ENCODE results near the gene ZBTB34.
A peak's percentile ranks its signal among the peaks of the same experiment; 100 is the strongest.

Gene ZBTB34

DNA sequence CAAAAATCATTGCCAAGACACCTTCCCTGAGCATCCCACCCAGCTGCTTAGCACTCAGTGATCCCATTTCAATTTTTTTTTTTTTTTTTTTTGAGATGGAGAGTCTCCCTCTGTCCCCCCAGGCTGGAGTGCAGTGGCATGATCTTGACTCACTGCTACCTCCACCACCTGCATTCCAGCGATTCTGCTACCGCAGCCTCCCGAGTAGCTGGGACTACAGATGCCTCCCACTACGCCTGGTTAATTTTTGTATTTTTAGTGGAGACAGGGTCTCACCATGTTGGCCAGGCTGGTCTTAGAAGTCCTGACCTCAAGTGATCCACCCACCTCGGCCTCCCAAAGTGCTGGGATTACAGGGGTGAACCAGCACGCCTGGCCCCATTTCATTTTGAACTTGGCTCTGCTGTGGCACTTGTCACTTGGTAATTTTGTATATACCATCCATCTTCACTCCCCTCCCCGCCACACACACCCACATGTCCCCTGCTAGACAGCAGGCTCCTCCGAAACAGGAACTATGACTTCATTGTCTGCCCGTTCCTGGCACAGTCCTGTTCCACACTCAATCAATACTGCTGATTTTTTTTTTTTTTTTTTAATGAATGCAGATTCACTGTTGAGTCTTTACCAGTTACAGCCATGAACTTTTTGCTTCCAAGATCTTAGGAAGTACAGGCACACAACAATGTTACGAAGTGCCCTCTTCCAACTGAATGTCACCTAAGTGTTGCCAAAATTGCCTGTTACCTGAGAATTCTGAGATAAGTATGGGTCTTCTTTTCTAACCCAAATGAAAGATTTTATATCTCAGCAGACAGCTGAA, 17.3 kb upstream of the ZBTB34 start:
- DNase-seq (ENCODE audit: low spot score): no peak

DNA sequence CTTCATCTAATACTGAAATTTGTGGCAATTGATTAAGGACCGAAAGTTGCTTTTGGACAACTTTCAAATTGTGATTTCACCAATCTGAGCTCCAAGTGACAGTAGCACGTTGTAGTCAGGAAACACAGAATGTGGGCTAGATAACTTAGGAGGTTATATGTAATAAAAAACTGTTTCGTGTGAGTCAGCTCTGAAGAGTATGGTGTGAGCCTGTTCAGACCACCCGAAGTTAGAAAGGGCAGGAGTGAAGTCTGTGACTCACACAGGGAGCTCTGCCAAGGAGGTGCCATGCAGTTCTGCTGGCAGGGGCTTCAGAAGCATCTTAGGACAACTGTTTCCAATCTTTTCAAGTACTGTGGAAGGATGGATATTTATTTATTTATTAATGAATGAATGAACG, 16.4 kb upstream of the ZBTB34 start:
- DNase-seq (ENCODE audit: low spot score): no peak

DNA sequence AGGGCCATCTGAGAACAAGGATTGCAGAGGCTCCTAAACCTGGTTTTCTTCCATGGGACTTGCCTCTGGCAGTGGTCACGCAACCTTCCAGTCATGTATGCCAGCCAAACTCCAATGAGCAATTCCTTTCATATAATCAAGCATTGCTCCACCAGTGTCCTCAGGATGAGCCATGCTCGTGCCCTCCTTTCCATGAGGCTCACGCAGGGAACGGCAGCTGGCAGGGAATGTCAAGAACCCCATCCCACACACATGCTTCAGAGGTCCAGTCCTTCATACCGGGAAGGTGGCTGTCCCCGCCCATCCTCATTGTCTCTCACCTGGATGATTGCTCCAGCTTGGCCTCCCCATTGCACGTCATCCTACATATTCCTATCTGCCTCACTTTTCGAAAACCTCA, 13.4 kb upstream of the ZBTB34 start:
- no peak for DNase-seq (ENCODE audit: low spot score)

DNA sequence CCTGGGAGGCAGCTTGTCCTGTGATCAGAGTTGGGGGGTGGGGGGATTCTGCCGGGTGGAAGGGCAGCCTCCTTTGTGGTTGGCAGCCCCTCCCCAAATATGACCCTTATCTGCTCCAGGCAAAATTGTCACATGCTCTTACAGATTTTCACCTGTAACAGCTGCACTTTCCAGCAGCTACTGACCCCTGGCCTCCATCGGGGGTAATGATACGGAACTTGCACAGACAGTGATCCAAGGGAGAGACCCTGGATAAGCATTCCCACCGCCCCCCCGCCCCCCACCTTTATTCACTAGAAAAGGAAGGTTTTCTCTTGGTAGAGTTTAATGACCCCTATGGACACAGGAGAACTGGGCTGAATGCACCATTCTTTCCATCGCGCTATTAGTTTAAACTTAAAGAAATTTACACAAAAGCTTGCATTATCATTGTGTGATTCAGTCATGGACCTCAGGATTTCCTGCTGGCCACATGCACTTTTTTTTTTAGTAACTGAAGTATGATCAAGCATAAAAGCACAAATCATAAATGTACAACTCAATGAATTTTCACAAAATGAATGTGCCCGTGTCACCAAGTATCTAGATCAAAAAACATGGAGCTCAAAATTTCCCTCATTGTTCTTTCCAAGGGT, 10.7 kb upstream of the ZBTB34 start:
- DNase-seq (ENCODE audit: low spot score): no peak

DNA sequence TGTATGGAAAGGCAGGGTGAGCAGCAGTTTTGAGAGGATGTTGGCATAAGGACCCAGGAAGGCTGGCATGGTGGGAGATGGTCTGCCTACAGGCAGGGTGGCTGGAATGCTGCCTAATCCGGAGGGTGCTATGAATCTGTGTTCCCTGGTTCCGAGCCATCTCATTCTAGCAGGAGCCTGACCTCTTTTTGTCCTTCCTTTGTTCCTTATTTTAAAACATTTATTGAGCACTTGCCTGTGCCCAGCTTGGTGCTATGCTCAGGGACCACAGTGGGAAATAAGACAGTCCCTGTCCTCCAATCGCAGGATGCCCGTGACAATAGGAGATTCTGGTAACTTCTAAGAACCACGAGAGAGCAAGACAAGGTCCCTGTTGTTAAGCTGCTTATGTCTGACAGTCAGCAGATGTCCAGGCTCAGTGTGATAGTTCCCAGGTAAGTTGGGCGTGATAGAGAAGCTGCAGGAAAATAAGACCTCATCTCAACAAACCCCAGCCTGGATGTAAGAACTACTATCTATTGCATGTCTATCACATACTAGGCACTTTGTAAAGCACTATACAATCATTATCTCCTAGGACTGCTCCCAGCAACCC, 9.1 kb upstream of the ZBTB34 start:
- DNase-seq (ENCODE audit: low spot score): no peak

DNA sequence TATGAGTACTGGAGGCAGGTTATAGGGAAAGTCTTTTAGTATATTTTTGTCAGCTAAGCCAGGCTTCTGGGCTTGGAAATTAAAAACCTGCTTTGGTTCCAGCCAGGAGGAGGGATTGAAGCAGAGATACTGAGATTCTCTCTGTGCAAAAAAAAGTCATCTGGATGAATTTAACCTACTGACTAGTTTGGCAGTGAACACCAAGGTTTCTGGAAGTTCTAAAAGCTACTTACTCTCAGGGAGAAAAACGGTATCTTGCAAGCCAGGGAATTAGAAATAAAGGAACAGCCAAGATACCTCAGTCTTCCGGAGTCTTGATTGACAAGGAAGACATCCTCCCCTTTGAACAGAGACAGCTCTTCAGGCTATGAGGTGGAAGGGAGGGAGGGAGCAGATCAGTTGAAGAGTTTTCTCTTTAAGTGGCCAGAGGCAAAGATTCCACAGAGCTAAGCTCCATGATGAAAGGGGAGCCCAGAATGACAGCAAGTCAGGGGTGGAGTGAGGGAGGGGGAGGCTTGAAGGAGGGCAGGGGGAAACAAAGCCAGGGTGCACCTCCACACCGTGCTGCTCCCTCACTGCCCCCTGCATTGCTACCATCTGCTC, 8.3 kb upstream of the ZBTB34 start:
- DNase-seq (ENCODE audit: low spot score): no peak

DNA sequence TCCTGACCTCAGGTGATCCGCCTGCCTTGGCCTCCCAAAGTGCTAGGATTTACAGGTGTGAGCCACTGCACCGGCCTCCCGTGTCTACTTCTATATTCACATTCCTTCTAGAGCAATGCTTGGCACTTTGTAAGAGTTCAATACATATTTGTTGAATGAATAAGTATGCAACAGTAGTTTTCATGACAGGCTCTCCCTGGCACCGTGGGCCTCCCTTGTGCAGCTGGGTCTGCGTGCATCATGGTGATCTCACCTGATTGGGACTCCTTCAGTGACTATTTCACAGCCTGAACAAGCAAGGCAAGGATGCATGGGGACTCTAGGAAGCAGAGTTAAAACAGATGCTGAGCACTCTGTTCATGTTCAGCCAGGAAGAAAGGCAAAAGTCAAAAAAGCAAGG, 6.8 kb upstream of the ZBTB34 start:
- DNase-seq (ENCODE audit: low spot score): no peak

DNA sequence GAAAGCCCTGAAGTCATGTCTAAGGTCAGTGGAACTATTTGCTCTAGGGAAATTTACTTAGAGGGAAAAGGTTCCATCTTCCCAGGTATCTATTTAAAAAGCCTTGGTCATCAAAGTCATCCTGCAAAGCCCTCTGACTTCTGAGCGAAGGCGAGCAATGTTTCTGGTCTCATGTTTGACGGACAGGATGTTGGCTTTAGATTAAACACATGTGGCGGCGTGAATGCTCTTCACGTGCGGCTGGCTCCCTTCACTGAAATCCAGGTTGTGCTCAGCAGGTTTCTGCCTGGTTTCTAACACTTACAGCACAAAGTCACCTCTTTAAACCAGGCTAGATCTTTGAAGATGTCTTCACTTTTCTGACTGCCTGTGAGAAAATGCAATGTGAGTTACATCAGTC, 5.7 kb upstream of the ZBTB34 start:
- no peak for DNase-seq (ENCODE audit: low spot score)

DNA sequence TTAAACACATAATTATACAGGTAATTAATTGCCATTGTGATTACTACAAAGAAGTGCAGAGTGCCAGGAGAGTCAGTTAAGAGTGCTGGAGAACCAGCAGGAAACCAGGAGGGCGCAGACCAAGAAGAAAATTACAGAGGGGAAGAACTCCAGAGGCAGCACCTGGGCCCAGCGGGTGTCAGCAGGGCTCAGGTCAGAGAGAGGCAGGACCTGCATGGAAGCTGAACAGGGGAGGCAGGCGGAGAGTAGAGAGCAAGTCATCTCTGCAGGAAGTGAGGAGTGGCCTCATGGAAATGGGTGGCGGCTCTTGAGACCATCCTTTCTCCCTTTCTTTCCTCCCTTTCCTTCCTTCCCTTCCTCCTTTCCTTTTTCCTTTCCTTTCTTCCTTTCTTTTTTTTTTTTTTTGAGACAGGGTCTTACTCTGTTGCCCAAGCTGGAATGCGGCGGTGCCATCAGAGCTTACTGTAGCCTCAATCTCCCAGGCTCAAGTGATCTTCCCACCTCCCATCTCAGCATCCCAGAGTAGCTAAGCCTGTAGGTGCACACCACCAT, 4.0 kb upstream of the ZBTB34 start:
- no peak for DNase-seq (ENCODE audit: low spot score)

DNA sequence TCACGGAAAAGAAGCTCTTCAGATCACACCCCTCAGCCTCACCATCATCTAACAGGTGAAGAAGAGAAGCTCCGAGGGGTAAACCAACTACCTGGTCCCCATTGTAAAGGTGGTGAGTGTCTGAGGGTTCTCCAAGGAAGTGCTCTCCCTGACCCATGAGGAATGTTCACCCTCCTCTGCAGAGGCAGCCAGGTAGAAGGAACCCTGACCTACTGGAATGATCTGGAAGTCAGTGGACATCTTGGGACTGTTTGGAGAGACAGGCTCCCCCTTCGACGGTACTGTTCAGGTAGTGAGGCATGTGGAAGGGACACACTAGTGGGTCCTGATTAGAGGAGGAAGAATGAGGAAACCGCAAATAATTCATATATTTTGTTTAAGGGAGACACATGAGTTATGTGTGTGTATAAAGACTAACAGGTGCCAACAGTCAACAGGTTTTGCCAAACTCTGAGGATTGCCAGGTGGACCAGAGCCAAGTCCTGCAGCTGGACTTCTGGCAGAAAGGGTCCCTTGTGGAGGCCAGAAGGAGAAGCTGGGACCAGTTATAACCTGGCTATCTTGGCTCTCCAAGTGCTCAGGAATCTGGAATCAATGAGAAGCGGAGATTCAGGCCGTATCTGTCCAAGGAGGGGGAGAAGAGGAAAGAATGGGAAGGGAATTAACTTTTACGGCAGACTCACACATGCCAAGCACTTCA, 3.0 kb upstream of the ZBTB34 start:
- no peak for DNase-seq (ENCODE audit: low spot score)

DNA sequence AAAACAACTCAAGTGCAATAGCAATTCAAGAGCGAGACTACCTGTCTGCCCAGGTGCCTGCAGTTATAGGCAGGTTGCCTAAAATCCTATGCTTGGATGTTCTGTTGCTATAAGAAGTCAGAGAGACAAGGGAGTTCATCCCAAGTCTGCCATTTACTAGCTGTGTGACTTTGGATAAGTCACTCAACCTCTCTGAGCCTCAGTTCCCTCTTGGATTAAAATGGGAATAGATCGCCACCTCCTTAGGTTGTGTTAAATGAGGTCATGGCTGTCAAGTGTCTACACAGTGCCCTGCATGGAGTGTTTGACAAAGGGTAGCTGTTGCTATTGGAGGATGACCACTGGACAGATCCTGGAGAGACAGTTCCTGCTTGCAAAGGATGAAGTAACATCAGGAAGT, 1.3 kb upstream of the ZBTB34 start:
- DNase-seq (ENCODE audit: low spot score): no peak

DNA sequence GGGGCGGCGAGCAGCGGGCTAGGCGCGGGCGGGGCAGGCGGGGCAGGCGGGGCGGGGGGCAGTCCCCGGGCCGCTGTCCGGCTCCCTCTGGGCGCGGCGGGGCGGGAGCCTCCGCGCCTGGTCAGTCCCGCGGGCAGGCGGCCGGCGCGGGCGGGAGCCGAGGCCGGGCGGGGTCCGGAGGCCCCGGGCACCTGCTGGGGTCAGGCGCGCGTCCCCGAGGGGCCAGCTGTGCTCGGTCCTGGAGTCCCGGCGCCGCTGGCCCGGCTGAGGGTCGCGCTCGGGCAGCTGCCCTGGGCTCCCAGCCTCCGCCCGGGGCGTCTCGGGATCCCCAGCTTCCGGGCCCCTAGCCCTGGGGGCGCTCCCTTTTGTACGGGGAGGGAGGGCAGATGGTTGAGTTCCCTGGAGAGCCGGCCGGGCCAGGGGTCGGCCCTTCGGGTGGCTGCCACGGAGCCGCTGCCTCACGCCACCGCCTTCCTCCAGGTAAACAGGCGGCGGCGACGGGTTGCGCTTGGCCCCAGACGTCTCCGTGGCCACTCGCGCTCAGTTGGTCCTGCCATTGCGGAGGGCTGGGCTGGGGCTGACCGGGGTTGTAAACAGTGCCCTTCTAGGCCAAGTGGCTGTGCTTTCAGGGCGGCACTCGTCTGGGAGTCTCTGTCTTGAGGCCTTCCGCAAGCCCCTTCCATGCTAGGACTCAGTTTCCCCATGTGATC, 473 bp downstream of the ZBTB34 start:
- peak; percentile 21 for DNase-seq (ENCODE audit: low spot score)

DNA sequence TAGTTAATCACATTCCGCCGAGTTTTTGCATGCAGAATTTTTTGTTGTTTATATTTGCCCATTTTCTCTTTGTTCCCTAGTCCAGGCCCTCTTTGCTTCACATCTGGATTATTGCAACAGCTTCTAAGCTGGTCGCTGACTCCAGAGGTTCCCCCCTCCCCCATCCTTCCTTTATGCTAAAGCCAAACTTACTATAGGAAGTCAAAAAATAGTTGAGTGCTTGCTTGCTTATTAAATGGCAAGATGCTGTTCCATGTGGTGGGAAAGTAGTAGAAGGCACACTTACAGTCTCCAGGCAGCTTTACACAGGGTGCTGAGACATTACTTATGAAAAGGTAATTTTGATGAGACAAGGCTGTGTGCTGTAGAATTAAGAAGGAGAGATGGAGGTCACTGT, 1.3 kb downstream of the ZBTB34 start:
- DNase-seq (ENCODE audit: low spot score): no peak

DNA sequence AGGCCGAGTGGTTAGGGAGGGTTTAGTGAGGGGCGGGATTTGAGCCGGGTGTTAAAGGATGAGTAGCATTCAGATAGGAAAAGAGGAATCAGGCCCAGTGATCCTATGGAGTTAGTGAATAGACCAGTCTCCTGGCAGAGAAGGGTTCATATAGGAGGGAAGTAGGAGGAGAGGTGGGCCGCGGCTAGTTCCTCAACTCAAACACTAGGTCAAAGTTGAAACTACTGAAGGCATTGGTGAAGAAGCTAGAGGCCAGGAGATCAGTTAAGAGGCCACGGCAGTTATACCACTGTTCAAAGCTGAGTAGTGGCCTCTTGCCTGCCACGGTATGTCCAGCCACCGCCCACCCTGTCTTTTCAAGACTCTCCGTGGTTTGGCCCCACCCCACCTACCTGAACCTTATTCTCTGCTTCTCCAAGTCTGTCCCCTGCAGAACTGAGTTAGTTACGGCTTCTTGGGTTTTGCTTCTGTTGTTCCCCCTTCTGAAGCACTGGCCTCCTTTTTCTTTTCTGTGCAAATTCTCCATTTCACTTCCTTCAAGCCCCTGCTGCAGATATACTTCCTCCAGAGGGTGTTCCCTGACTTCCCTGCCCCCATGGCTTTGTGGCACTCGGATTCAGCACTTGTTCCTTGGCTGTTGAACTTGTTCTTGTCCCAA, 1.8 kb downstream of the ZBTB34 start:
- no peak for DNase-seq (ENCODE audit: low spot score)

DNA sequence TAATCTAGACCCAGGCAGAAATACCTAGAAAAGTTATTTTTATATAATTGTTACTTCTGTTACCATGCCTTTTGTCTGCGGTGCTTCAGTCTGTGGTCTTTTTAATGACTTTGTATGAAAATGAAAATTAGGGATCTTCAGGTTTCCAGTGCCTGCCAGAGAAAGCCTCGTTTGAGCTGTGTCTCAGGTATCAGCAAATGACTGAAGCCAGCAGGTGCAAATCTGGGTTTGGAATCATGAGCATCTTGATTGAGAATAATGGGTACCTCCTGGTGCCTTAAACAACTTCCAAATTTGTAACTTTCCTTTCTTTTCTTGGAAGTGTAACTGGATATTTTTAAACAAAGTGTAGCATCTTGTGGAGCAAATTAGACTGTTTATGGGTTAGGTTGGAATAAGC, 4.3 kb downstream of the ZBTB34 start:
- no peak for DNase-seq (ENCODE audit: low spot score)

DNA sequence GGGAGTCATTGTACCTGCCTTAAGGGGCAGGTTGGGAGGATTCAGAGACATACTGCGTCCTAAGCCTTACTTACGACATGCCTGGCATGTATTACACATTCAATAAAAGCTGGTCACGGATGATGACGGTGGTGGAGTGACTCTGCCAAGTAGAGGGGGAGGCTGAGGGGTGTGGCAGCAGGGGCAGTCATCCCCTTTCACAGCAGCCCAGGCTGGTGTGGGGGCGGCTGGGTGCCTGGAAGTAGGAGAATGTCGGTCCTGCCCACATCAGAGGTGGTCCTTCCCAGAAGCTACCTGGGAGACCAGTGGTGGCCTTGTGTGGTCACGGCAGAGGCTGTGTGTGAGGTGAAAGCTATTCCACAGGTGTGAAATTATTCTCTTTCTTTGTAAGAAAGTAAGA, 8.9 kb downstream of the ZBTB34 start:
- no peak for DNase-seq (ENCODE audit: low spot score)

DNA sequence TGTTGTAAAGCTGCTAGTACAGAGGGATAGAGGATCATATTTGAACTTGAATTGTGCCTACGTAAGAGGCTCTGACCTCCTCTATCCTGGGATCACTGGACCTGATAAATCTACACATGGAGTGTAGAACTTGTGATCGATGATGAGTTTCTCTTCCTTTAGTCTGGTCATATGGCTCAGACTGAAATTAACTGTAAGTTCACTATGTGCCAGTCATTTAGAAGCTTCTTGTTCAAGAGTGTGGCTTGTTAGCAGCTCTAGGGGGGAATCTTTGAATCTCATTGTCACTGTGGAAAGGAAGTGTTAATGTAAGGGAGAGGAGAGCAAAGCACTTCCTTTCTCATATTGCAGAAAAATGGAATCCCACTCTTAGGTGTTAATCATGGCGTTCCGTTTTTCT, 12.1 kb downstream of the ZBTB34 start:
- DNase-seq (ENCODE audit: low spot score): no peak

DNA sequence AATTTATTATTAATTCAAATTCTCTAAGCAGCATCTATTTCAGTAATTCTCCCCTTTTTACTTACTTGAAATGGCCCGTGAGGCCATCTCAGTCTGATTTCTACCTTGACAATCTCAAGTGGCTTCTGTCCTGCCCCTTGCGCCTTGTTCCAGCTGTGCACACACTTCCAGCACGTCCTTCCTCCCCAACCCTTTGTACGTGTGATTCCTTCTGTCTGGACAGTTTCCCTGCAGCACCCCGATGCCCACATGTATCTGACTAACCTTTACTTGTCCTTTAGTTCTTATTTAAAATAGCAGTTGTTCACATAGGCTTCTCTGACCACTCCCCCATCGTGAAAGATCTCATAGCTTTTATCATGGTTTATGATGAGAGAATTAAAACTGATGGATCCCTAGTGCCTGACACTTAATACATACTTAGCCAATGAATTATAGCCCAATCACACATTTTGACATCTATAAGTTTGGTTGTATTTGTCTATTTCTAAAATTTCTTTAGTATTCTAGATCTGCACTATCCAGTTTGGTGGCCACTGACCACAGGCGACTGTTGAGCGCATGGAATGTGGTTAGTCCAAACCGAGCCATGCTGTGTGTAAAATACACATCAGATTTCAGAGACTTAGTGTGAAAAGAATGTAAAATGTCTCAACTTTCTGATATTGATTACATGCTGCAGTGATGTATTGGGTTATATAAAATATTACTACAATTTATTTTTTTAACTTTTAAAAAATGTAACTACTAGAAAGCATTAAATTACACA, 14.3 kb downstream of the ZBTB34 start:
- no peak for DNase-seq (ENCODE audit: low spot score)

DNA sequence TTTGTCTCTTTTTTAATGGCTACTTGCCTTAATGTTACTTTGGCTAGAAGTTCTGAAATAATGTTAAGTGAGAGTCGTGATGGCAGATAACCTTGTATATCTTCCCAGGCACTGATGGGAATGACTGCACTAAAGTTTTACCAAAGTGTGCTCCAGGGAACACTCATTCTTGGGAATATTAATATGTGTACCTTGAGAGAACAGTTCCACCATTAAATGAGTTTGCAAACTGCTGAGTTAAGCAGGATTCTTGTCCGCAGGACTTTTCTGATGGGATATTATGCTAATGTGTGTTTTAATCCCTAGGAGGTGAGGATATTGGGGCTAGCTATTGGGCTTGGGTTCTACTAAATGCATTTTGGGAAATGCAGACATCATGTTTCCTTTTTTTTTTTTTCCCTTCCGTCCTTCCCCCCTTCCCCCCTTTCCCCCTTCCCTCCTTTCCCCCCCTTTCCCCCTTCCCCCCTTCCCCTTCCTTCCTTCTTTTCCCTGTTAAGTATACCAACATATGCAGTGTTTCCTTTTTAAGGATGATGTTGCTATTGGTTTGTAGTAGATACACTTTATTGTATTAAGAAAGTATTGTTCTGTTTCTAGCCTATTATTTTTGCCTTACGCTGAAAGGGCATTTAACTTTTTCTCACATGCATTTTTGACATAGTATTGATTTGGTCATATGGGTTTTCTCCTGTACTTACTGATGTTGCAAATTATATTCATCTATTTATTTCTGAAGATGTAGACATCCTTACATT, 15.5 kb downstream of the ZBTB34 start:
- no peak for DNase-seq (ENCODE audit: low spot score)
